ENCODE data around the gene TRIM60. TPM values are rescaled to one million over a fixed set of nuclear protein-coding genes. Genes with fewer than 3 reads are reported as not detected.
"Not testable (repeated sequence)": the region's sequence is repeated elsewhere in the genome, so short reads cannot be mapped to it uniquely, and the experiment has no call there.

Gene TRIM60
- not detected in 2 replicates for total RNA-seq
- long read RNA-seq, result 0 reads

DNA sequence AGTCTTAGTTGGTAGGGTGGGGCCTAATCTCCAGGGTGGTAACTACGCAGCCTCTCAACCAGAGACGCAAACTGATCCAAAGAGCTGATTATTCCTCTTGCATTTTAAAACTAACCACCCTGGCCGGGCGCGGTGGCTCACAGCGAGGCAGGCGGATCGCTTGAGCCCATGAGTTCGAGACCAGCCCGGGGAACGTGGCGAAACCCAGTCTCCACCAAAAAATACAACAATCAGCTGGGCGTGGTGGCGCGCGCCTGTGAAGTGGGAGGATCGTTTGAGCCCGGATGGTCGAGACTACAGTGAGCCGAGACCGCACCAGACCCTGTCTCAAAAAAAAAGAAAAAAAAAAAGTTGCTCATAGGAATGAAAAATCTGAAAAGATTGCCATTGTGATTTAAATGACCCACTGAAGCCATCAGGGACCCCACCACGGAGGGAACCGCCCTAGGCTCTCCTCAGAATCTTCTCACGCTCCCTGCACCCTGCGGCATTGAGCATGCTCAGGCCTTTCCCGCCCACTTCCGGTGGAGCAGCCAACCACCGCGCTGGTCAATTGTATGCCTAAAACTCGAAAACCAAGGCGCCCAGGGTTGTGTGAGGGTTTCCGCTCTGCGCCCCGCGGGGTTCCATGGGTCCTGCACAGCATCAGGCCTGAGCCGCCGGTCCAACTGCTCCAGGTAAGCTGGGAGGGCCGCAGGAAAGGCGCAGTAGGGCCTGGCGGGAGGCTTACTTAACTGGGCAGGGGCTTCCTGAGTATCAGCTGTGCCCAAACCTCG, at the start of gene TRIM60:
Gene TRIM60 (plus strand): TSS at position 564 of the 776 bp plus-strand sequence. CDS start 8,074 bp downstream, outside the sequence.
- Mint-ChIP-seq H3K9me3 (no peaks in the 10 kb centered on the region), H3K4me1 (no peaks in the 10 kb centered on the region), H3K27me3 (ENCODE audit: low read depth) (no peaks in the 10 kb centered on the region), H3K36me3 (ENCODE audit: low read depth) (no peaks in the 10 kb centered on the region), H3K27ac (ENCODE audit: unreplicated experiment) (no peak within 1 kb of the TSS), H3K4me3 (no peak within 1 kb of the TSS)
- no peak for DNase-seq (ENCODE audit: low read depth, low spot score)
- TF ChIP-seq, protein P1, sequence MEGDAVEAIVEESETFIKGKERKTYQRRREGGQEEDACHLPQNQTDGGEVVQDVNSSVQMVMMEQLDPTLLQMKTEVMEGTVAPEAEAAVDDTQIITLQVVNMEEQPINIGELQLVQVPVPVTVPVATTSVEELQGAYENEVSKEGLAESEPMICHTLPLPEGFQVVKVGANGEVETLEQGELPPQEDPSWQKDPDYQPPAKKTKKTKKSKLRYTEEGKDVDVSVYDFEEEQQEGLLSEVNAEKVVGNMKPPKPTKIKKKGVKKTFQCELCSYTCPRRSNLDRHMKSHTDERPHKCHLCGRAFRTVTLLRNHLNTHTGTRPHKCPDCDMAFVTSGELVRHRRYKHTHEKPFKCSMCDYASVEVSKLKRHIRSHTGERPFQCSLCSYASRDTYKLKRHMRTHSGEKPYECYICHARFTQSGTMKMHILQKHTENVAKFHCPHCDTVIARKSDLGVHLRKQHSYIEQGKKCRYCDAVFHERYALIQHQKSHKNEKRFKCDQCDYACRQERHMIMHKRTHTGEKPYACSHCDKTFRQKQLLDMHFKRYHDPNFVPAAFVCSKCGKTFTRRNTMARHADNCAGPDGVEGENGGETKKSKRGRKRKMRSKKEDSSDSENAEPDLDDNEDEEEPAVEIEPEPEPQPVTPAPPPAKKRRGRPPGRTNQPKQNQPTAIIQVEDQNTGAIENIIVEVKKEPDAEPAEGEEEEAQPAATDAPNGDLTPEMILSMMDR (conservative IDR thresholded peaks at IDR 0.05), result no peak

DNA sequence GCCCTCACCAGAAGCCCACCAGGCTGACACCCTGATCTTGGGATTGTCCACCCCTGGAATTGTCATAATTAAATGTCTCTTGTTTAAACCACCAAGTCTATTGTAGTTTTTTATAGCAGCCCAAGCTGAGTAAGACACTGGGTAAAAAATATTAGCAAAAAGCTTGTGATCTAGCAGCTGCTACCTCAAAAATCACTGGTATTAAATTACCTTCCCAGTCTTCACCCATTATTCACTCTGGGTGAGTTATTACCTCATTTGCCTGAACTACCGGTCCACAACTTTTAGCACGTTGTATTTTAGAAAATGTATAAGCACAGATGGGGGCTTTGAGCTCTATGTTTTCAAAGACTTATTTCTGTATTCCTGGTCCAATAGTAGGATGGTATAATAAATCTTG, 42.3 kb upstream of the TRIM60 start:
- DNase-seq (ENCODE audit: low read depth, low spot score), result no peak
- Mint-ChIP-seq H3K27me3 (ENCODE audit: low read depth) (no peaks in the 10 kb centered on the region), H3K4me1 (no peaks in the 10 kb centered on the region), H3K36me3 (ENCODE audit: low read depth) (no peaks in the 10 kb centered on the region), H3K4me3 (no peak overlapping the region), H3K27ac (ENCODE audit: unreplicated experiment) (no peak overlapping the region), H3K9me3 (no peaks in the 10 kb centered on the region)
- TF ChIP-seq, protein P1 (conservative IDR thresholded peaks at IDR 0.05), result no peak

DNA sequence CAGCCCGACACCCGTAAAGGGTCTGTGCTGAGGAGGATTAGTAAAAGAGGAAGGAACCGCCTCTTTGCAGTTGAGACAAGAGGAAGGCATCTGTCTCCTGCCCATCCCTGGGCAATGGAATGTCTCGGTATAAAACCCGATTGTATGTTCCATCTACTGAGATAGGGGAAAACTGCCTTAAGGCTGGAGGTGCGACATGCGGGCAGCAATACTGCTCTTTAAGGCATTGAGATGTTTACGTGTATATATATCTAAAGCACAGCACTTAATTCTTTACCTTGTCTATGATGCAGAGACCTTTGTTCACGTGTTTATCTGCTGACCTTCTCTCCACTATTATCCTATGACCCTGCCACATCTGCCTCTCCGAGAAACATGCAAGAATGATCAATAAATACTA, 41.0 kb upstream of the TRIM60 start:
- H3K27me3 Mint-ChIP-seq (ENCODE audit: low read depth); DNase-seq (ENCODE audit: low read depth, low spot score); H3K27ac Mint-ChIP-seq (ENCODE audit: unreplicated experiment); H3K4me1 Mint-ChIP-seq; H3K9me3 Mint-ChIP-seq; H3K4me3 Mint-ChIP-seq; H3K36me3 Mint-ChIP-seq (ENCODE audit: low read depth): not testable (repeated sequence)

DNA sequence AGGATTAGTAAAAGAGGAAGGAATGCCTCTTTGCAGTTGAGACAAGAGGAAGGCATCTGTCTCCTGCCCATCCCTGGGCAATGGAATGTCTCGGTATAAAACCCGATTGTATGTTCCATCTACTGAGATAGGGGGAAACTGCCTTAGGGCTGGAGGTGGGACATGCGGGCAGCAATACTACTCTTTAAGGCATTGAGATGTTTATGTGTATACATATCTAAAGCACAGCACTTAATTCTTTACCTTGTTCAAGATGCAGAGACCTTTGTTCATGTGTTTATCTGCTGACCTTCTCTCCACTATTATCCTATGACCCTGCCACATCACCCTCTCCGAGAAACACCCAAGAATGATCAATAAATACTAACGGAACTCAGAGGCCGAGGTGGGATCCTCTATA, 35.7 kb upstream of the TRIM60 start:
- H3K36me3 Mint-ChIP-seq (ENCODE audit: low read depth); H3K4me1 Mint-ChIP-seq; H3K9me3 Mint-ChIP-seq; H3K27me3 Mint-ChIP-seq (ENCODE audit: low read depth); H3K4me3 Mint-ChIP-seq; DNase-seq (ENCODE audit: low read depth, low spot score): not testable (repeated sequence)
- peak overlapping the region; percentile 31 for H3K27ac Mint-ChIP-seq (ENCODE audit: unreplicated experiment)

DNA sequence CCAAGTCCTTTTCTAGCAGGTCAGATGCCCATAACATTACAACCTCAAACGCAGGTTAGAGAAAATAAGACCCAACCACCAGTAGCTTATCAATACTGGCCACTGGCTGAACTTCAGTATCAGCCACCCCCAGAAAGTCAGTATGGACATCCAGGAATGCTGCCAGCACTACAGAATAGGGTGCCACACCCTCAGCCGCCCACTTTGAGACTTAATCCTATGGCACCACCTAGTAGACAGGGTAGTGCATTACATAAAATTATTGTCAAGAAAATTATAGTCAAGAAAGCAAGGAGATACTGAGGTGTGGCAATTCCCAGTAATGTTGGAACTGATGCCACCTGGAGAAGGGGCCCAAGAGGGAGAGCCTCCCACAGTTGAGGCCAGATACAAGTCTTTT, 34.5 kb upstream of the TRIM60 start:
- no peak for DNase-seq (ENCODE audit: low read depth, low spot score)
- no peak overlapping the region for H3K4me3 Mint-ChIP-seq
- no peak overlapping the region for H3K27ac Mint-ChIP-seq (ENCODE audit: unreplicated experiment)
- TF ChIP-seq, protein P1 (conservative IDR thresholded peaks at IDR 0.05), result peak; percentile 43
- H3K27me3 Mint-ChIP-seq (ENCODE audit: low read depth), result no peaks in the 10 kb centered on the region
- no peaks in the 10 kb centered on the region for H3K36me3 Mint-ChIP-seq (ENCODE audit: low read depth)
- peaks cover 10% of the 10 kb centered on the region for H3K4me1 Mint-ChIP-seq
- H3K9me3 Mint-ChIP-seq, result no peaks in the 10 kb centered on the region

DNA sequence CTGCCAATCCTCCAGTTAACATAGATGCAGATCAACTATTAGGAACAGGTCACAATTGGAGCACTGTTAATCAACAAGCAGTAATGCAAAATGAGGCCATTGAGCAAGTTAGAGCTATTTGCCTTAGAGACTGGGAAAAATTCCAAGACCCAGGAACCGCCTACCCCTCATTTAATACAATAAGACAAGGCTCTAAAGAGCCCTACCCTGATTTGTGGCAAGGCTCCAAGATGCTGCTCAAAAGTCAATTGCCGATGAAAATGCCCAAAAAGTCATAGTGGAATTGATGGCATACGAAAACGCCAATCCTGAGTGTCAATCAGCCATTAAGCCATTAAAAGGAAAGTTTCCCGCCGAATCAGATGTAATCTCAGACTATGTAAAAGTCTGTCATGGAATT, 33.9 kb upstream of the TRIM60 start:
- H3K9me3 Mint-ChIP-seq, result no peaks in the 10 kb centered on the region
- no peaks in the 10 kb centered on the region for H3K36me3 Mint-ChIP-seq (ENCODE audit: low read depth)

DNA sequence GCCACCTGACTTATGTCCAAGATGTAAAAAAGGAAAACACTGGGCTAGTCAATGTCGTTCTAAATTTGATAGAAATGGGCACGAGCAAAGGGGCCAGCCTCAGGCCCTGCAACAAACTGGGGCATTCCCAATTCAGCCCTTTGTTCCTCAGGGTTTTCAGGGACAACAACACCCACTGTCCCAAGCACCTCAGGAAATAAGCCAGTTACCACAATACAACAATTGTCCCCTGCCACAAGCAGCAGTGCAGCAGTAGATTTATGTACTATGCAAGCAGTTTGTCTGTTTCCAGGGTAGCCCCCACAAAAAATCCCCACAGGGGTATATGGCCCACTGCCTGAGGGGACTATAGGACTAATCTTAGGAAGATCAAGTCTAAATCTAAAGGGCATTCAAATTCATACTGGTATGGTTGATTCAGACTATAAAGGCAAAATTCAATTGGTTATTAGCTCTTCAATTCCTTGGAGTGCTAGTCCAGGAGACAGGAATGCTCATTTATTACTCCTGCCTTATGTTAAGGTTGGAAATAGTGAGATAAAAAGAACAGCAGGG, 33.2 kb upstream of the TRIM60 start:
- not testable (repeated sequence) for DNase-seq (ENCODE audit: low read depth, low spot score); H3K4me1 Mint-ChIP-seq; H3K36me3 Mint-ChIP-seq (ENCODE audit: low read depth); H3K27me3 Mint-ChIP-seq (ENCODE audit: low read depth); H3K27ac Mint-ChIP-seq (ENCODE audit: unreplicated experiment); H3K9me3 Mint-ChIP-seq; H3K4me3 Mint-ChIP-seq

More for the DNA sequence above, 33.9 kb upstream of the TRIM60 start:
- Mint-ChIP-seq H3K4me3 (no peak overlapping the region), H3K27ac (ENCODE audit: unreplicated experiment) (no peak overlapping the region), H3K27me3 (ENCODE audit: low read depth) (no peaks in the 10 kb centered on the region), H3K4me1 (peaks cover 10% of the 10 kb centered on the region)
- no peak for DNase-seq (ENCODE audit: low read depth, low spot score)
- TF ChIP-seq, protein P1 (conservative IDR thresholded peaks at IDR 0.05), result no peak

DNA sequence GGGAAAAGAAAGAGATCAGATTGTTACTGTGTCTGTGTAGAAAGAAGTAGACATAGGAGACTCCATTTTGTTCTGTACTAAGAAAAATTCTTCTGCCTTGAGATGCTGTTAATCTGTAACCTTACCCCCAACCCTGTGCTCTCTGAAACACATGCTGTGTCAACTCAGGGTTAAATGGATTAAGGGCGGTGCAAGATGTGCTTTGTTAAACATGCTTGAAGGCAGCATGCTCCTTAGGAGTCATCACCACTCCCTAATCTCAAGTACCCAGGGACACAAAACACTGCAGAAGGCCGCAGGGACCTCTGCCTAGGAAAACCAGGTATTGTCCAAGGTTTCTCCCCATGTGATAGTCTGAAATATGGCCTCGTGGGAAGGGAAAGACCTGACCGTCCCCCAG, 29.8 kb upstream of the TRIM60 start:
- H3K4me1 Mint-ChIP-seq, result not testable (repeated sequence)

More for the DNA sequence above, 29.8 kb upstream of the TRIM60 start:
- DNase-seq (ENCODE audit: low read depth, low spot score); H3K27me3 Mint-ChIP-seq (ENCODE audit: low read depth); H3K27ac Mint-ChIP-seq (ENCODE audit: unreplicated experiment); H3K4me3 Mint-ChIP-seq; H3K9me3 Mint-ChIP-seq; H3K36me3 Mint-ChIP-seq (ENCODE audit: low read depth): not testable (repeated sequence)

Data from neural crest cell (in vitro differentiated cells).